ENCODE data around the gene MPHOSPH6.
"Not testable (repeated sequence)": the region's sequence is repeated elsewhere in the genome, so short reads cannot be mapped to it uniquely, and the experiment has no call there.

The MPHOSPH6 gene

DNA sequence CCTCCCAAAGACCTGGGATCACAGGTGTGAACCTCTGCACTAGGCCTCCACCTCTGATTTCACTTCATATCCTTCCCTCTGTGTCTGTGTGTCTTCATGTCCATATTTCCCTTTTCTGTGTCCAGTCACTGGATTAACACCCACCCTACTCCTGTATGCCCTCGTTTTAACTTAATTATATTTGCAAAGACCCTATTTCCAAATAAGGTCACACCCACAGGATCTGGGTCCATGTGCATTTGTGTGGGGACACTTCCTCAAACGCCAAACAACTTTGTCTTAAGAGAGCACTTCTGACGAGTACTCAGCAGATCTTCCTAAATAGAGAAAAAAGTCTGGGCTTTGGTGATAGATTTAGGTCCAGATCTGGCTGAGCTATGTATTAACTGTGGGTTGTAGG, 56.3 kb downstream of the MPHOSPH6 start:
- Histone ChIP-seq H3K27me3 (ENCODE audit: control insufficient read depth in 1 of 2, insufficient read depth in 2 of 2, low read length in 2 of 2) (no peaks in the 10 kb centered on the region), H3K9me3 (ENCODE audit: low read length) (no peaks in the 10 kb centered on the region), H3K36me3 (ENCODE audit: insufficient read depth, low read length) (no peaks in the 10 kb centered on the region), H3K4me1 (ENCODE audit: insufficient read depth, low read length) (no peaks in the 10 kb centered on the region), H3K9ac (ENCODE audit: low read length) (no peak overlapping the region), H3K27ac (ENCODE audit: low read depth, low read length) (no peak overlapping the region), H3K4me3 (ENCODE audit: low read depth in 1 of 2, low read length in 2 of 2) (no peak overlapping the region)

DNA sequence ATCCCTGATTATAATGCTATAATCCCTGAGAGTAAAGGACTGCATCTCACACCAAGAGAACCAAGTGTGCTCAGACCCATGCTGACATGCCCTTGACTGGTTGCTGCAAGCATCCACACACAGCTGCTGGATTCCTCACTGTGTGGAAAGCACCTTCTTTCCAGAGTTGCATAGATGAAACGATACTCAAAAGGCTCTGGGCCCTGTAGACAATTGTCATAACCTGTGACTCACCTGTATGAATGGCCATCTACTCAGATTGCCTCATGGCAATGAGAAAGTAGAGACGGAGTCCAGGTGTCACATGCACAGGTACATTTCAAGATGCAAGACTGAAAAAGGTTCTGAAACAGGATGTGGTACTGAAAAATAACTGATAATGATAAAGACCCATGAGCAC, 58.1 kb downstream of the MPHOSPH6 start:
- Histone ChIP-seq H3K27me3 (ENCODE audit: control insufficient read depth in 1 of 2, insufficient read depth in 2 of 2, low read length in 2 of 2) (no peaks in the 10 kb centered on the region), H3K4me1 (ENCODE audit: insufficient read depth, low read length) (no peaks in the 10 kb centered on the region), H3K9me3 (ENCODE audit: low read length) (no peaks in the 10 kb centered on the region), H3K27ac (ENCODE audit: low read depth, low read length) (no peak overlapping the region), H3K9ac (ENCODE audit: low read length) (no peak overlapping the region), H3K4me3 (ENCODE audit: low read depth in 1 of 2, low read length in 2 of 2) (no peak overlapping the region), H3K36me3 (ENCODE audit: insufficient read depth, low read length) (no peaks in the 10 kb centered on the region)

DNA sequence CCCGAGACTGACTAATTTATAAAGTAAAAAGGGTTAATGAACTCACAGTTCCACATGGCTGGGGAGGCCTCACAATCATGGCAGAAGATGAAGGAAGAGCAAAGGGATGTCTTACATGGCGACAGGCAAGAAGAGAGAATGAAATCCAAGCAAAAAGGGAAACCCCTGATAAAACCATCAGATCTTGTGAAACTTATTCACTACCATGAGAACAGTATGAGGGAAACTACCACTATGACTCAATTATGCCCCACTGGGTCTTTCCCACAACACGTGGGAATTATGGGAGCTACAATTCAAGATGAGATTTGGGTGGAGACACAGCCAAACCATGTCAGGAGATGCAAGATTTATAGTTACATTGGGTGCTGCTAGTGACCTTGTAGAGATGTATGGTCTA, 60.8 kb downstream of the MPHOSPH6 start:
- H3K27me3 ChIP-seq (ENCODE audit: control insufficient read depth in 1 of 2, insufficient read depth in 2 of 2, low read length in 2 of 2); H3K36me3 ChIP-seq (ENCODE audit: insufficient read depth, low read length); H3K4me1 ChIP-seq (ENCODE audit: insufficient read depth, low read length); H3K9ac ChIP-seq (ENCODE audit: low read length); H3K4me3 ChIP-seq (ENCODE audit: low read depth in 1 of 2, low read length in 2 of 2); H3K27ac ChIP-seq (ENCODE audit: low read depth, low read length); H3K9me3 ChIP-seq (ENCODE audit: low read length): not testable (repeated sequence)

DNA sequence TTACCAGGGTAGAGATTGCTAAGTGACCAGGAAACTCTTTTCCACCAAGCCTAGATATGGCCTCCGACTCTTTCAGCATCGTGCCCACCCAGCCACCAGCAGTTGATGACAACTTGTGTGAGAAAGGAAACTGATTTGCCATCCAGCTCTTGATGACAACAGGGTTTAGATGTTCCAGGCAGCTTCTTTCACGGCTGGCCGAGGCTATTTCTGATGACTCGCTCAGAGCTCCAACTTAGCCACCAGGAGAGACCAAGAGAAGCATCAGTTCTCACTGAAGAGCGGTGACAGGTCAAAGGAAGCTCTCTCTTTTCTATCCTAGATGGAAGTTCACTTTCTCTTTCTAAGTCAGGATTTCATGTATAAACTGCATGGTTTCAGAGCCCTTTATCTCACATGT, 61.2 kb downstream of the MPHOSPH6 start:
- Histone ChIP-seq H3K4me3 (ENCODE audit: low read depth in 1 of 2, low read length in 2 of 2) (no peak overlapping the region), H3K9me3 (ENCODE audit: low read length) (no peaks in the 10 kb centered on the region), H3K4me1 (ENCODE audit: insufficient read depth, low read length) (no peaks in the 10 kb centered on the region), H3K9ac (ENCODE audit: low read length) (no peak overlapping the region), H3K27ac (ENCODE audit: low read depth, low read length) (no peak overlapping the region), H3K36me3 (ENCODE audit: insufficient read depth, low read length) (no peaks in the 10 kb centered on the region), H3K27me3 (ENCODE audit: control insufficient read depth in 1 of 2, insufficient read depth in 2 of 2, low read length in 2 of 2) (no peaks in the 10 kb centered on the region)

DNA sequence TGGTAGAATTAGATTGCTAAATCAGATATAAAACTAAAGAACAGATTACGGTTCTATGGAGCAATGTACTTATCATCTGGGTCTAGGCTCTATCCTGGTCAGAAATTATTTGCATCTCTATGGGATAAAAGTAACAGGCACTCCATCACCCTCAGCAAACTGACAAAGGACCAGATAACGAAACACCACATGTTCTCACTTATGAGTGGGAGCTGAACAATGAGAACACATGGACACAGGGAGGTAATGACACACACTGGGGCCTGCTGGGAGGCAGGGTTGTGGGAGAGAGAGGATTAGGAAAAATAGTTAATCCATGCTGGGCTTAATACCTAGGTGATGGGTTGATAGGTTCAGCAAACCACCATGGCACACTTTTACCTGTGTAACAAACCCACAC, 61.9 kb downstream of the MPHOSPH6 start:
- no peak overlapping the region for H3K4me3 ChIP-seq (ENCODE audit: low read depth in 1 of 2, low read length in 2 of 2)
- H3K9ac ChIP-seq (ENCODE audit: low read length), result no peak overlapping the region
- no peaks in the 10 kb centered on the region for H3K27me3 ChIP-seq (ENCODE audit: control insufficient read depth in 1 of 2, insufficient read depth in 2 of 2, low read length in 2 of 2)
- no peaks in the 10 kb centered on the region for H3K36me3 ChIP-seq (ENCODE audit: insufficient read depth, low read length)
- no peaks in the 10 kb centered on the region for H3K4me1 ChIP-seq (ENCODE audit: insufficient read depth, low read length)
- no peak overlapping the region for H3K27ac ChIP-seq (ENCODE audit: low read depth, low read length)
- H3K9me3 ChIP-seq (ENCODE audit: low read length), result no peaks in the 10 kb centered on the region

DNA sequence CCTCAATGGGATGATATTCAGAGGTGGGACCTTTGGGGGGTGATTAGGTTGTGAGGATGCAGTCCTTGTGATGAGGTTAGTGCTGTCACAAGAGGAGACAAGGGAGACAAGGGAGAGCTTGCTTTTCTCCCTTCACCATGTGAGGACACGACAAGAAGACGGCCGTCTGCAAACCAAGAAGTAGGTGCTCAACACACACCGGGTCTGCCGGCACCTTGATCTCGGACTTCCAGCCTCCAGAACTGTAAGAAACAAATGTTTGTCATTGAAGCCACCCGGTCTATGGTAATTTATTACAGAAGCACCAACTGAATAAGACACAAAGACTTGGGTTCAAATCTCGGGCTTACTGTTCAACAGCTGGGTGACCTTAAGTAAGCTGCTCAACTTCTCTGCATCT, 64.9 kb downstream of the MPHOSPH6 start:
- Histone ChIP-seq H3K9me3 (ENCODE audit: low read length) (no peaks in the 10 kb centered on the region), H3K9ac (ENCODE audit: low read length) (no peak overlapping the region), H3K36me3 (ENCODE audit: insufficient read depth, low read length) (no peaks in the 10 kb centered on the region), H3K27me3 (ENCODE audit: control insufficient read depth in 1 of 2, insufficient read depth in 2 of 2, low read length in 2 of 2) (no peaks in the 10 kb centered on the region), H3K27ac (ENCODE audit: low read depth, low read length) (no peak overlapping the region), H3K4me1 (ENCODE audit: insufficient read depth, low read length) (no peaks in the 10 kb centered on the region), H3K4me3 (ENCODE audit: low read depth in 1 of 2, low read length in 2 of 2) (no peak overlapping the region)

Data from muscle layer of colon (tissue), 2 donors.